Body of pancreas (tissue), 4 donors: ENCODE data around the gene NFYC.

Experiments used
- CTCF ChIP-seq, 7 experiments: fragments of 450-650 bp in 4 of 7; fragments of 200-600 bp in 3 of 7; sonication (generic) in 3 of 7; IDR thresholded peaks; one replicate each; pipeline ENCODE4 v1.5.1; 2016 to 2019; ENCODE audit warnings: antibody characterized with exemption in 7 of 7
- POLR2A ChIP-seq, 3 donors: fragments of 450-650 bp; IDR thresholded peaks; one replicate each; pipeline ENCODE4 v1.6.1; 2016; ENCODE audit warnings: antibody characterized with exemption in 3 of 3, mild to moderate bottlenecking in 2 of 3

- TF ChIP-seq CTCF (IDR thresholded peaks at IDR 0.05): no peak
- no peak for TF ChIP-seq POLR2A (IDR thresholded peaks at IDR 0.05)
Measured at GRCh38 chr1:40710581-40711315, 19.2 kb downstream of the NFYC start.
